ENCODE measurements around the gene LRRC55.
"Not testable (repeated sequence)": the region's sequence is repeated elsewhere in the genome, so short reads cannot be mapped to it uniquely, and the experiment has no call there.

LRRC55 gene

GRCh38 chr11:57162179-57162898, 19.4 kb upstream of the LRRC55 start:
- DNase-seq = no peak

DNA sequence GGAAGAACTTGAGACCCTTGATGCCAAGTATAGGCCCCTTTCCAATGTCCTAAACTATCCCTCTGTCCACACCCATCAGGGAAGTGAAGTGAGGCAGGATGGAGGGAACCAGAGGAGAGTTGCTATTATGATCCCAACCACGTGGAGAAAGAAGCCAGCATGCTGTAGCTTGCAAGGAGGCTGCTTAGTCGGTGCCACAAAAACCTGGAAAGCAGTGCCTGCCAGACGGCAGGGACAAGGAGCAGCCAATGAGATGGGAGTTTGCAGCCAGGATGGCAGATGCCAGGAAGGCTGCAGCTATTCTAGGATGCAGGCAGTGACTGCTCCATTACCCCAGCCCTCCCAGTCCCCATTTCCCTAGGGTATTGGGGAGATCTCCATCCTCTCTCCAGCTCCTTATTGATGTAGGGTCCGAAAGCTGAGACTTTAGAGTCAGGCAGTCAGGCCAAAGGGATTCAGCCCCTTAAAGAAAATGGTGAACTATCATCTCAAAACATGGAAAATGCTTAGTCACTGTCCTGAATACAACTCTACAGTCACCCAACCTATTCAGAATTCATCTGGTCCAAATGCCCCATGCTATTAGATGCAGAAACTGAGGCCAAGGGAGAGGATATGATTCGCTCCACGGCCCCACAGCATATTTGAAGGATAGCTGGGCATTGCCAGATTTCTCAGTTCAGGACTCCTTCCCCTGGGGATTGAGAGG, 18.4 kb upstream of the LRRC55 start:
- no peak for DNase-seq

DNA sequence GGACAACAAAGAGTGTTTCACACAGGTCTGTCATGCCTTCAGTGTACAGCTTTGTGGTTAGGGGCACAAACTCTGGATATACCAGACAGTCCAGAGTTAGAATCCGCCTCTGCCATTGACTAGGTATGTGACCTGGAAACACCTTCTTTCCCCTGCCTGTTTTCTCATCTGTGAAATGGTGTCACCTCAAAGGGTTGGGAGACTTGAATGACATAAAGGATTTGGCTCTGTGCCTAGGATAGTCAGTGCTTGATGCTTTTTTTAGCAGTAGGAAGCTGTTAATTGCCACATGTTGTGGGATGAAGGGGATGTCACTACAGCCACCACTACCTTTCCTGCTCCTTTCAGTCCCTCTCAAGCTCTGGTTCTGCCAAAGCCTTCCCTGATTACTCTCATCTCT, 17.4 kb upstream of the LRRC55 start:
- DNase-seq = no peak

GRCh38 chr11:57167125-57167846, 14.5 kb upstream of the LRRC55 start:
- no peak for DNase-seq

DNA sequence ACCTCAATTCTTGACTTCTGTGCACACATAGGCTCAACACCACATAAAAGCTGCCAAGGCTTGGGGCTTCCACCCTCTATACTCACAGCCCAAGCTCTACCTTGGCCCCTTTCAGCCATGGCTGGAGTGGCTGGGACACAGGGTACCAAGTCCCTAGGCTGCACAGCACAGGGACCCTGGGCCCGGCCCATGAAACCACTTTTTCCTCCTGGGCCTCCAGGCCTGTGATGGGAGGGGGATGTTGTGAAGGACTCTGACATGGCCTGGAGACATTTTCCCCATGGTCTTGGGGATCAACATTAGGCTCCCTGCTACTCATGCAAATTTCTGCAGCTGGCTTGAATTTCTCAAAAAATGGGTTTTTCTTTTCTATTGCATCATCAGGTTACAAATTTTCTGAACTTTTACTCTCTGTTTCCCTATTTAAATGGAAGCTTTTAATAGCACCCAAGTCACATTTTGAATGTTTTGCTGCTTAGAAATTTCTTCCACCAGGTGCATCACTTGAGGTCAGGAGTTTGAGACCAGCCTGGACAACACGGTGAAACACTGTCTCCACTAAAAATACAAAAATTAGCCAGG, 11.9 kb upstream of the LRRC55 start:
- not testable (repeated sequence) for DNase-seq

- no peak for DNase-seq
Measured at GRCh38 chr11:57172031-57172430, 9.7 kb upstream of the LRRC55 start.

- DNase-seq = no peak
Measured at GRCh38 chr11:57174656-57175055, 7.1 kb upstream of the LRRC55 start.

GRCh38 chr11:57175478-57175877, 6.3 kb upstream of the LRRC55 start:
- no peak for DNase-seq

- DNase-seq = no peak
Measured at GRCh38 chr11:57178334-57178733, 3.4 kb upstream of the LRRC55 start.

GRCh38 chr11:57179681-57180080, 2.1 kb upstream of the LRRC55 start:
- DNase-seq = no peak

- no peak for DNase-seq
Measured at GRCh38 chr11:57180081-57180561, 1.6 kb upstream of the LRRC55 start.

GRCh38 chr11:57180964-57181363, 789 bp upstream of the LRRC55 start:
- no peak for DNase-seq

DNA sequence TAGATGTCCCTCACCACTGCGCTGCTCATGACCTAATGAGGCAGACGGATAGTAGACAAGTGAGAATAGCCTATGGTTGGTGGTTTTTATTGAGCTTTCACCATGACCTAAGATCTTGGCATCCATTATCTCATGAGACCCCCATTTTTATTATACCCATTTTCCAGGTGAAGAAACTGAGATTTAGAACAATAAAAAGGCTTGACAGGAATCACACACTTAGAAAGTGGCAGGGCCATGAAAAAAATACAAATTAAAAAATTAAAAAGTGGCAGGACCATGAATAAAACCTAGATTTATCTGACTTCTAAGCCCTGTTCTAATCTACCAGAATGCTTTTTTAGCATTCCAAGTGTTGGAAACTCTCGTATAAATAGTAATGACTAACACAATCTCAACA, 1.1 kb downstream of the LRRC55 start:
- no peak for DNase-seq

DNA sequence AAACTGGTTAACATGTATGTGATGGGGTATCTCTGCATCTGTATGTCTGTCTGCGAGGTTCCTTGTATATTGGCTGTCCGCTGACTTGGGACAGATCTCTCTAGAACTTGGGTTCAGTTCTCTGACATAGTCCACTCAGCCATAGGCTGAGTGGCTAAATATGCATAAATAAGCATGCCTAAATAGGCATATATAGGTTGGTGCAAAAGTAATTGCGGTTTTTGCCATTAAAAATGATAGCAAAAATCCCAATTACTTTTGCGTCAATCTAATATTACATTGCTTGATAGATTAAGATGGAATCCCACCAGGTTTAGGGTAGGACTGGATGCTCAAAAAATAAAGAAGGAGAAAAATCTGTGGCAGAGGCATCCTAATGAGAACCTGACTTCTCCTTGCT, 8.8 kb downstream of the LRRC55 start:
- DNase-seq = no peak

DNA sequence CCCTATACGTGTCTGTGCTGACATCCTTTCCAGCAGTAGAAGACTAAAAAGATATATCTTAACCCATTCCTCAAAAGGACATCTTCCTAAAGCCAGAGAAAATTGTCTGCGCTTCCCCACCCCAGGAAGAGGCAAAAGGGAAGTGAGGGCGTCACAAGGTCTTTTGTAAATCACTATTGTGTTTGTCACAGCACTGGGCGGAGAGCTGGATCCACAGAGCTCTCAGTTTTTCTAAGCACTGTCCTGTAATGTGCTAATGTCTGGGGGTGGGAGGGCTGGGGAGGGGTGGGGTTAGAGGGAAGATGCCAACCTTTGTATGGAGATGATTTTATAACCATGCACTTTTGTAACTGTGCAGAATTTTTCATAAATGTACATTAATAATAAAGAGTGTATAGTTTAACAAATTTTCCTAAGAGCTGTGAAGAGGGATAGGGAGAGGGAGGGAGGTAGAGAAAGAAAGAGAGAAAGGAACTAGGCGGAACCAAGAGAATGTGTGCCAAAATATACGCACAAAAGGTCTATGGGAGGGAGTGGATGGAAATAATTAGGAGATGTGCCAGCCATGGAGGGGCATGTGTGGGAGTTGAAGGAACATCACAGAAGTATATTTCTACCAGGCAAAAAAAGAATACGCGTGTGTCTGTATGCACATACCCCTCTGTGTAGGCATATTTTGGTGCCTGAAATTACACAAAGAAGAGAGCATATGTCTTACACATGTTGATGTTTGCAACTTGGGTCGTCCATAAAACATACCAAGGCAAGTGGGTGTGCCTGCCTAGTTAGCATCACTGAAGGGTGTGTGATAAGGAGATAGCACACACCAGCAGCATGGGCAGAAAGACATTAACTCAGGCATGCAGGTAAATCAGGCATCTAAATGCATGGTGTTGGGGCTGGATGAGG, 9.8 kb downstream of the LRRC55 start:
- no peak for DNase-seq

- DNase-seq = no peak
Measured at GRCh38 chr11:57192316-57192715, 10.6 kb downstream of the LRRC55 start.

- no peak for DNase-seq
Measured at GRCh38 chr11:57196596-57196995, 14.8 kb downstream of the LRRC55 start.

DNA sequence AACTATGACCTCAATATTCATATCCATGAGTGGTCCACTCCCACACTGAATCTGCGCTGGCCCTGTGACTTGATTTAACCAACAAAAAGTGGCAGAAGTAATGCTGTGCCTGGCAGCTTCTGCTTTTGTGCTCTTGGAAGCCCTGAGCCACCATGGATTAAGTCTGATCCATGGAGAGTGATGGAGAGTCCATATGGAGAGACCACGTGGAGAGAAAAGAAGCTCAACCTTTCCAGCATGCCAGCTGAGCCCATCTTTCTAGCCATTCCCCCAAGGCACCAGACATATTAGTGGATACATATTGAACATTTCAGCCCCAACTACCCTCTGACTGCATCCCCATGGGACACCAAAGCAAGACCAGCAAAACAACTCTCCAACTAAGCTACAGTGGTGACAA, 16.0 kb downstream of the LRRC55 start:
- DNase-seq = no peak

GRCh38 chr11:57199330-57199729, 17.6 kb downstream of the LRRC55 start:
- DNase-seq = no peak

DNA sequence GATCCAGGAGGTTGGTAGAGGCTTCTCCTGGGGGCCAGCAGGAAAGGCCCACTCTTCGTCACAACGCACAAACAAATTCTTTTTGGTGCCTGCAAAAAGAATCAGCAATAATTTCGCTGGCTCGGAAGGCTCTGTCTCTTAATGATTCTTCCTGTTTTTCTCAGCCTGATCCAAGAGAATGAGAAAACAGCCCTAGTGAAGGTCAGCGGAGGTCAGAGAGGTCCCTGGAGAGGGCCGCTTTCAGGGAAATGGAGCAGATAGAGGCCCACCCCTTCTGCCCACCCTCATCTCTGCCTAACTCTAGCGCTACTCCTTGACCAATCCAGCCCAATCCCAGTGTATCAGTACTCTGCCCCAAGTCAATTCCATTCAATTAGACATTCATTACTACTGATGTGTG, 19.2 kb downstream of the LRRC55 start:
- no peak for DNase-seq

DNA sequence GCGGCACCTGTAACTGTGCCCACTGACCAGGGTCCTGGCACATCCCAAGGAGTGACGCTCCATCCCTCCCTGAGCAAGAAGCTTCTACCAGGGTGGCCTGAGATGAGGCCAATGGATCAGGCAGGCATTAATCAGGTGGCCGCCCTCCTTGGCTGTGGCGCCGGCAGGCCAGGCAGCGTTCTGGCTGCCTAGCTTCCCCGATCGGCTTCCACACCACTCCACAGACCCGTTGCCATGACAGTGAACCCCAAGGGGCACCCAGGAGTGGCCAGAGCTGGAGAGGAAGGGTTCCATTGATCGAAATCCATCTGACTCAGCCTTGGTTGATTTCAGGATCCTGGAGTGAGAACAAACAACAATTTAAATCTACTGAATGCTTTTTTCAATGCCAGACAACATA, 20.5 kb downstream of the LRRC55 start:
- DNase-seq = no peak

DNA sequence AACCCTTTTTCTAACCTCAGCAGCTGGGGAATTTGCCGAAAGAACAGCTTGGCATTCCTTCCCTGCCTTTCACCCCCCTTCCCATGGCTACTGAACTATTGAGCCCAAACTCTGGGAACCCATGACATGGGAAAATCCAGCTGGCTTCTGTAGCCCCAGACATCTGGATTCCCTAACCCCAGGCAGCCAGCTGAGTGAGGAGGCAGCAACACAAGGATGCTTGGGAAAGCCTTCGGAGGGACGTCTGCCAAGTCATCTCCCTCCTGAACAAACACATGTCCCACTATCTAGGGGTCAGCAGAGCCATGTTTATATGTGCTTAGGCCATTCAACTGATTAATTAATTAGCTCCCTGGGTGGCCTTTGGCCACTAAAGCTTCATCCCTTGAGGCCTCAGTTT, 21.6 kb downstream of the LRRC55 start:
- no peak for DNase-seq
